Measurements from ENCODE around the gene METTL21A.

The METTL21A gene

DNA sequence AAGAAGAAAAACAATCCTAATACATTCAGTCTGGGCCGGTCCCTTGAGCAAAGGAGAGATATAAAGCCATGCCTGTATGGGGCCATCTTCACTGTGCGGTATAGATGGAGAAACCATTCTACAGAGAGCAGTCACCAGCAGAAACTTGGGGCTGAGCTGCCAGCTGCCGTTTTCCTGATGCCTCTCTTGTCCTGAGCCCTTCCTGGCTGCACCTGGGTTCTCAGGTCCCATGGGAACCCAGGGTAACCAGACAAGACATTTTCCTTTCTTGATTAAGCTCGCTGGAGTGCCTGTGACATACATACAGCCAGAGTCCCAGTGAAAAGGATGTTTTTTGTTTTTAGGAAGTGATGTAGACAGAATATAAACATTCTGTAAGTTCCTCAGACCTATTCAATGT, 5.3 kb upstream of the METTL21A start:
- no peak for DNase-seq (ENCODE audit: low read depth)
- no peak overlapping the region for H3K4me3 ChIP-seq (ENCODE audit: low read depth, low read length)
- no peak for TF ChIP-seq POLR2A (IDR thresholded peaks at IDR 0.05; ENCODE audit: extremely low read depth, insufficient read length)
- TF ChIP-seq CTCF (IDR thresholded peaks at IDR 0.05; ENCODE audit: low read depth, low read length): no peak
- no peak for TF ChIP-seq MAX (IDR thresholded peaks at IDR 0.05; ENCODE audit: low read depth, low read length)
- TF ChIP-seq MYC (IDR thresholded peaks at IDR 0.05; ENCODE audit: low read depth, low read length): no peak

DNA sequence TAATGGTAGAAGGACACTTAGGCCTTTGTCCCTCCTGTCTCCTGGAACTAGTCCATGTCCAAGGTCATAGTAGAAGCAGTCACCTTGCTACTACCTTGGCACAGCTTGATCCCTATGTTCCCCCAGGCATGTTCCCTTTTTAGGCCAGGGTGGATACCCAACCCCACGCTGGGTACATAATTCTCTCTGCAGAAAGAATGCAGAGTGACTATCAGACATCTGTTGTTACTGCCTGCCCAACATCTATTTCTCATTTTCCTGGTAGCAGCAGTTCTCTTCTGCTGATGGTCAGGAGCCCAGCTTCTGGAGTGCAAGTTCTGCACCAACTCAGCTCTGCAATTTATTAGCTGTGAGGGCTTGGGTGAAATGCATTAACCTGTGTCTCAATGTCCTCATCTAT, 4.4 kb upstream of the METTL21A start:
- no peak overlapping the region for H3K4me3 ChIP-seq (ENCODE audit: low read depth, low read length)
- TF ChIP-seq CTCF (IDR thresholded peaks at IDR 0.05; ENCODE audit: low read depth, low read length): no peak
- no peak for DNase-seq (ENCODE audit: low read depth)

- H3K4me3 ChIP-seq (ENCODE audit: low read depth, low read length): peak overlapping the region; percentile 81
- DNase-seq (ENCODE audit: low read depth): peak; percentile 88
- peak; percentile 13; the same call in 1 of the 2 replicates for TF ChIP-seq MYC (IDR thresholded peaks at IDR 0.05; ENCODE audit: low read depth, low read length)
- peak; percentile 66 for TF ChIP-seq POLR2A (IDR thresholded peaks at IDR 0.05; ENCODE audit: extremely low read depth, insufficient read length)
- TF ChIP-seq CTCF (IDR thresholded peaks at IDR 0.05; ENCODE audit: low read depth, low read length): no peak
- no peak for TF ChIP-seq MAX (IDR thresholded peaks at IDR 0.05; ENCODE audit: low read depth, low read length)
Observed at GRCh38 chr2:207624185-207625013, 795 bp downstream of the METTL21A start.

DNA sequence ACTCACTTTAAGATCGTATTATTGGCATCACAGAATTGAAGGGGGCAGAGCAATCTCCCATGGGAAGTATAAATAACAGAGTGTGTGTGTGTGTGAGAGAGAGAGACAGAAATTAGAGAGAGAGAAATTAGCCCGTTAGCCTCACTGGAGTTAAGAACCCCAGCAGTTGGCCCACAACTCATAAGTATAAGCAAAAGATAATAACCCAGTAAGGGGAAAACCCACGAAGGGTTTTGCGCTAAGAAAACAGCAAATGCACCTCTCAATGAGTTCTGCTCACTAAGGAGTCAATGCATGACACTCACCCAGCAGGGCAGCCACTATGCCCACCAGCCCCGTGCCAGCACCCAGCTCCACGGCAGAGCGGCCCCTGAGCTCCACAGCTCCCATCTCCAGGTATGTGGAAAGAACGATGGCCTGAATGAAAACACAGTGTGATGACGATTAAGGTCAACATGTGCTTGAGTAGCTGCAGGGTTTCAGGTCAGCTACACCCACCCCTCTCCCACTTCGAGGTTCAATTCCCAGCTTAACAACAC, 3.6 kb downstream of the METTL21A start:
- H3K4me3 ChIP-seq (ENCODE audit: low read depth, low read length): peak overlapping the region; percentile 9
- TF ChIP-seq CTCF (IDR thresholded peaks at IDR 0.05; ENCODE audit: low read depth, low read length) (no peak), POLR2A (IDR thresholded peaks at IDR 0.05; ENCODE audit: extremely low read depth, insufficient read length) (no peak), MAX (IDR thresholded peaks at IDR 0.05; ENCODE audit: low read depth, low read length) (no peak), MYC (IDR thresholded peaks at IDR 0.05; ENCODE audit: low read depth, low read length) (no peak)
- no peak for DNase-seq (ENCODE audit: low read depth)

- DNase-seq (ENCODE audit: low read depth): peak; percentile 58
- H3K4me3 ChIP-seq (ENCODE audit: low read depth, low read length): no peak overlapping the region
- TF ChIP-seq CTCF (IDR thresholded peaks at IDR 0.05; ENCODE audit: low read depth, low read length): no peak
- TF ChIP-seq POLR2A (IDR thresholded peaks at IDR 0.05; ENCODE audit: extremely low read depth, insufficient read length): no peak
- no peak for TF ChIP-seq MYC (IDR thresholded peaks at IDR 0.05; ENCODE audit: low read depth, low read length)
- TF ChIP-seq MAX (IDR thresholded peaks at IDR 0.05; ENCODE audit: low read depth, low read length): no peak
Observed at GRCh38 chr2:207619764-207620203, 5.4 kb downstream of the METTL21A start.
